Ovary (tissue), 9 donors: Measurements from ENCODE around the gene TMEM79. TPM values are rescaled to one million over a fixed set of nuclear protein-coding genes. Genes with fewer than 3 reads are reported as not detected.

ENCODE experiments used
- DNase-seq, 5 donors: peaks; one replicate each; pipeline ENCODE4 v3.0.0-alpha.2; 2019 to 2020
- H3K27ac ChIP-seq, 2 donors: fragments of 200-600 bp; one replicate each; pipeline versions ENCODE4 v1.5.1 to v1.8.0; 2019 to 2022
- H3K27me3 ChIP-seq: fragments of 200-600 bp; one replicate; pipeline ENCODE4 v1.8.0; 2022
- H3K36me3 ChIP-seq: fragments of 200-600 bp; sonication (generic); one replicate; pipeline ENCODE4 v1.5.1; 2019
- H3K4me1 ChIP-seq: one replicate; pipeline ENCODE4 v1.8.1; 2013; ENCODE audit warnings: mild to moderate bottlenecking, moderate library complexity; ENCODE audit not compliant: insufficient read depth
- H3K4me3 ChIP-seq: fragments of 200-600 bp; sonication (generic); one replicate; pipeline ENCODE4 v1.5.1; 2017
- H3K9me3 ChIP-seq, 2 donors: fragments of 200-600 bp in 1 of 2; sonication (generic) in 1 of 2; one replicate each; pipeline versions ENCODE4 v1.5.1 to v1.8.1; 2013 to 2019; ENCODE audit warnings: mild to moderate bottlenecking in 1 of 2, moderate library complexity in 1 of 2
- CTCF ChIP-seq, 3 donors: fragments of 450-650 bp in 2 of 3; fragments of 200-600 bp in 1 of 3; IDR thresholded peaks; one replicate each; pipeline versions ENCODE4 v1.5.1 to v1.8.0; 2016 to 2022; ENCODE audit warnings: antibody characterized with exemption in 3 of 3, mild to moderate bottlenecking in 1 of 3
- EP300 ChIP-seq: sonication (generic); formaldehyde crosslinking; IDR thresholded peaks from one replicate; pipeline ENCODE4 v1.6.1; 2017; ENCODE audit warnings: antibody characterized with exemption
- POLR2A ChIP-seq: fragments of 450-650 bp; IDR thresholded peaks from one replicate; pipeline ENCODE4 v1.6.1; 2017; ENCODE audit warnings: antibody characterized with exemption, mild to moderate bottlenecking, moderate library complexity
- WGBS, 3 donors: extraction: QIAGEN DNeasy Blood & Tissue Kit in 1 of 3; methylation state at CpG; one replicate each; pipeline versions ENCODE4 v1.1.5 to v1.1.7; 2013 to 2017; 5-methylcytosine and 5-hydroxymethylcytosine counted together
- intact Hi-C, 4 donors: fragments of 100-400 bp; cut with DNase I; formaldehyde crosslinking; loops; one replicate each; pipeline versions ENCODE4 v1.11.0 to v1.15.1; 2022 to 2023
- polyA plus RNA-seq, 2 donors: library from polyadenylated mRNA; stranded (reverse); fragments of 200-250 nt in 1 of 2; fragments of 350-450 nt in 1 of 2; fragmentation: Illumina TruSeq in 1 of 2; extraction: RNeasy Lipid Tissue Mini Kit (QIAGEN cat#74804) in 1 of 2; gene quantifications; one replicate each; pipeline ENCODE4 v1.2.3, GENCODE V29; 2013 to 2014
- total RNA-seq, 7 donors: library from RNA; depleted of rRNA in 2 of 7; stranded (reverse); fragments of >200 nt in 2 of 7; fragmentation: NEBNext Ultra II Directional in 3 of 7; extraction: Animal tissue kit (Norgen Biotek cat#: 25700) in 3 of 7; gene quantifications; one replicate each; pipeline versions ENCODE4 v1.1.0 to v1.2.4, GENCODE V29; 2016 to 2023
- donor health status: DM: no; HTN: no; CAD: no; lungs with moderate emphysema.
- donor health status: DM: no; HTN: no; CAD: no.
- donor health status: Bipolar disorder and iron deficiency.
- donor health status: DM: yes; HTN: yes; CAD: no.
- donor health status: DM: no; HTN: no; CAD: no.
- donor health status: DM: yes; HTN: yes; CAD: no.

Gene TMEM79
- total and polyA plus RNA-seq, 9 donors, result 0.80 to 3.3 (median 2.1) TPM

DNA sequence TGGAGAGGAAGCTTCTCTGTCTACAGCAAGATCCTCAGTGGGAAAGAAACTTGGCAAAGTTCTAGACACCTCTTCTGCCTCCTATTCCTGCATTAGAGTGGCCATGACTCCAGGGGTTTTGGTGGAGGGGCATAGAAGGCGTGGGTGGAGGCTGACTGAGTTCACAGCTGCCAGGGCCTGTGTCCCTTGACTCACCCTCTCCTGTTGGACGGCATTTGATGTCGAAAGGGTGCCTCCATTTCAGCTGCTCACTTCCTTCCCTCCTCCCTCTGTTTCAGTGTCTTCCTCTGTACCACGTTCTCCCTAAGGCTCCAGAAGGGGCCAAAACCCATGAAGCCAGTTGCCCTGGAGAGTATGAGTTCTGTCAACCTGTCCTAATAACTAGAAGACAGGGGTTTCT lies 632 bp downstream of the TMEM79 start:
- no peak for DNase-seq
- Histone ChIP-seq H3K4me1 (peaks cover 7% of the 10 kb centered on the region), H3K27me3 (no peaks in the 10 kb centered on the region), H3K4me3 (no peak overlapping the region), H3K9me3 (no peaks in the 10 kb centered on the region), H3K36me3 (no peaks in the 10 kb centered on the region), H3K27ac (no peak overlapping the region)
- no peak for TF ChIP-seq EP300
- no peak for TF ChIP-seq POLR2A
- TF ChIP-seq CTCF (IDR thresholded peaks at IDR 0.05), result no peak
- intact Hi-C loops, result no loop called here
- WGBS, 3 donors, result 69 to 78% (median 75%) methylated on average over 4 of the region's 4 CpGs

DNA sequence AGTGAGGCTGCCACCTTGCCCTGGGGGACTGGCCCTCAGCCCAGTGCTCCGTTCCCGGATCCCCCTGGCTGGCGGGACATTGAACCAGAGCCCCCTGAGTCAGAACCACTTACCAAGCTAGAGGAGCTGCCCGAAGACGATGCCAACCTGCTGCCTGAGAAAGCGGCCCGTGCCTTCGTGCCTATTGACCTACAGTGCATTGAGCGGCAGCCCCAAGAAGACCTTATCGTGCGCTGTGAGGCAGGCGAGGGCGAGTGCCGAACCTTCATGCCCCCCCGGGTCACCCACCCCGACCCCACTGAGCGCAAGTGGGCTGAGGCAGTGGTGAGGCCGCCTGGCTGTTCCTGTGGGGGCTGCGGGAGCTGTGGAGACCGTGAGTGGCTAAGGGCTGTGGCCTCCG lies 1.3 kb downstream of the TMEM79 start:
- Histone ChIP-seq H3K9me3 (no peaks in the 10 kb centered on the region), H3K36me3 (no peaks in the 10 kb centered on the region), H3K27me3 (no peaks in the 10 kb centered on the region), H3K4me1 (peaks cover 7% of the 10 kb centered on the region), H3K27ac (no peak overlapping the region), H3K4me3 (no peak overlapping the region)
- intact Hi-C loops, result no loop called here
- no peak for DNase-seq
- WGBS, 3 donors, result 87 to 94% (median 88%) methylated on average over 18 to 21 of the region's 21 CpGs
- no peak for TF ChIP-seq EP300
- TF ChIP-seq POLR2A, result no peak
- no peak for TF ChIP-seq CTCF (IDR thresholded peaks at IDR 0.05)

- H3K4me1 ChIP-seq, result peaks cover 7% of the 10 kb centered on the region
- H3K4me3 ChIP-seq, result no peak overlapping the region
- intact Hi-C loops, result no loop called here
- no peaks in the 10 kb centered on the region for H3K36me3 ChIP-seq
- WGBS, 3 donors, result 90 to 92% (median 90%) methylated on average over 8 of the region's 8 CpGs
- no peak for DNase-seq
- no peak for TF ChIP-seq EP300
- TF ChIP-seq CTCF (IDR thresholded peaks at IDR 0.05), result no peak
- no peak for TF ChIP-seq POLR2A
- no peak overlapping the region for H3K27ac ChIP-seq
- no peaks in the 10 kb centered on the region for H3K27me3 ChIP-seq
- H3K9me3 ChIP-seq, result no peaks in the 10 kb centered on the region
Measured at GRCh38 chr1:156286061-156286460, 1.9 kb downstream of the TMEM79 start.

- Histone ChIP-seq H3K27me3 (no peaks in the 10 kb centered on the region), H3K4me1 (peaks cover 3% of the 10 kb centered on the region), H3K9me3 (no peaks in the 10 kb centered on the region), H3K36me3 (no peaks in the 10 kb centered on the region), H3K4me3 (no peak overlapping the region), H3K27ac (no peak overlapping the region)
- intact Hi-C loops, result no loop called here
- no peak for DNase-seq
- TF ChIP-seq EP300 (no peak), POLR2A (no peak), CTCF (IDR thresholded peaks at IDR 0.05) (no peak)
Measured at GRCh38 chr1:156289857-156290256, 5.7 kb downstream of the TMEM79 start.
